ENCODE data around the gene MOXD1.
"Not testable (repeated sequence)": the region's sequence is repeated elsewhere in the genome, so short reads cannot be mapped to it uniquely, and the experiment has no call there.

MOXD1 gene

DNA sequence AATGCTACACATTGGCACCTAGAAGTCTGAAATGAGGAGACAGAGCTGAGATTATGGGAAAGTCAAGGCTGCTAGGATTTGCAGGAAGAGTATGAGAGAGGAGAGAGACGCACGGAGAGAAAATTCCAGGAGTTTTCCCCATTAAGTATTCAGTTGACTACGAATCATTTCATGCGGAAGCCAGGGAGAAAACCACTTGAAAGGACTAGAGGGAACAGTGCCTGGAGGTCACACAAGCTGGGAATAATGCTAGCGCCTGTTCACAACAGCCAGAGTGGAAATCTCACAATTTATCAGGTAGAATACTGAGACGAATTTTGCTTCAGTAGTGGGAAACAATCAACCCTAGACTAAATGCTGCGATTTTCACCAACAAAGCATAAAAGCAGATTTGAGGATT, 118.6 kb downstream of the MOXD1 start:
- DNase-seq (ENCODE audit: low read depth) = no peak

- no peak for DNase-seq (ENCODE audit: low read depth)
These were observed 120.8 kb downstream of the MOXD1 start for GRCh38 chr6:132280436-132280835.

DNA sequence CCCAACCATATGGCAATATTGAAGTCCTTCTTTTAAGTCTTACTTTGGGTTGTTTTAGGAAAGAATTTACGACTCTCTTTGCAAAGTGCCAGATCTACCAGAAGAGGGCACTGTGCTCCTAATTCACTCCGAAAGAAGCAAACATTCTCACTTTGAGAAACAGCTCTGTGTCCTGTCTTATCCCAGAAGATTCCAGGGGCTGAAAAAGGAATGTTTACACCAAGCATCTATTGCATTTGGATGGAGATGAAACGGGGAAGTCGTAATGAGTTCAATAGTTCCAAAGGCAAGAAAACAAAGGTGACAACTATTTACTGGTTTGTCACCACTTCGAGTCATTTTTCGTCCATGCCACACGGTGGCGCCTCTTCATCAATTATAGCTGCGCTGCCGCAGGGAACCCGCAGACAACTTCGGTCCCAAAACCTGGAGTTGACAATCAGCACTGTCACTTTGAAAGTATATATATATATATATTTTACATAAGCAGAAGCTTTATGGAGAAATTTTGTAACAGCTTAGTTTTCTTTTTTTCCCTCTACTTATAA, 121.6 kb downstream of the MOXD1 start:
- DNase-seq (ENCODE audit: low read depth) = peak; percentile 80

DNA sequence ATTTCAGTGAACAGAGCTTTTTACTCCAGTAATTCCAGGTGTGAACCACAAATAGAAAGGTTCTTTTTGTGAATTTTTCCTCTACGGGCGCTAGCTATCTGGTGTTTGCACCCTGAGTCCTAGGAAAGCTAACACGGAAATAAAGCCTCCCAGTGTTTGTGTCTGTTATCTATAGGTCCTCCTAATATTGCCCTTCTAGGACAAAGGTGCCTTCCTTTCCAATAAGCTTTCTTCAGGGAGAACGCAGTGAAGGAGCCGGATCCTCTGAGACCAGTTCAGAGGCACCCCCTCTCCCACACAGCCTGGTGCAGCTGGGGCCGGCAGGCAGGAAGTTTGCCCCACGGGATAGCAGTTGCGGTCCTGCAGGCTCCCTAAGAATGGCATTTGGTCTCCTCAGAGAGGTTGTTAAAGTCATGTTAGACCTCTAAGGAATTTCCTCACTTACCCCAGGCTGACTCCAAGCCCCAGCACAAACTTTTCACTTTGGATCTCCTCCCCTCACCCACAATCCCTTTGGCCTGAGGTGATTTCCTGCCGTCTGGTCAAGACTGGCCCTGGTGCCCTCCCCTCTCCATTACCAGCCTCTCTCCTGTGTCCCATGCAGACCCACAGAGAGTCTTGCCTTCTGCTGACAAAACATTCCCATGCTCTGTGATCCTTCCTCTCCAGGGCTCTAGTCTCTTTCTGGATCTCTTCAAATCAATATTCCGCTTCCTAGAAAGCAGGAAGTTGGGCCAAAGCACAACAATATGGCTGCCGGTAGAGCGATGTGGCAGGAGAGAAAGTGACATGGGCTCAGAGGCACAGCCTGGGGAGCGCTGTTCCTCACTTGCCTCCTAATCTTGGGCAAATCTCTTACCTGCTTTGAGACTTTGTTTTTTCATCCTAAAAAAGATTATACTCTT, 126.0 kb downstream of the MOXD1 start:
- no peak for DNase-seq (ENCODE audit: low read depth)

- DNase-seq (ENCODE audit: low read depth) = no peak
These were observed 128.5 kb downstream of the MOXD1 start for GRCh38 chr6:132272776-132273175.

- DNase-seq (ENCODE audit: low read depth) = no peak
These were observed 130.4 kb downstream of the MOXD1 start for GRCh38 chr6:132270726-132271402.

- not testable (repeated sequence) for DNase-seq (ENCODE audit: low read depth)
These were observed 132.6 kb downstream of the MOXD1 start for GRCh38 chr6:132268666-132269065.

DNA sequence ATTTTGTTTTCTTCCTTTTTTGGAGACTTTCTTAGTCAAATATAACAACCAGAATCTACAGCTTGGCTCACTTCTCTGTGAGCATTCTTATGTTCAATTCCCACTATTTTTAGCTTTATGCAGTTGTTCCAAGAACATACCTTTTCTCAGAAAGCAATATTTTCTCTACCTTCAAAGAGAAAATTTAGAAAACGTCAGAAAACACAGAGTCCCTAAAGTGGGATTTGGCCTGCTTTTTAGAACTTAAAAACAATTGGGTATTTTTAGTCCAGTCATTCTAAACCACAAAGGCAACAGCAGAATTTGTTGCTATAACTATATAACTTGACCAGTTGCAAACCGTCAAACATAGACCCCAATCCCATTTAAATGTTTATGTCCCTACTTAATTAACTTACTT, 133.1 kb downstream of the MOXD1 start:
- no peak for DNase-seq (ENCODE audit: low read depth)

- DNase-seq (ENCODE audit: low read depth) = no peak
These were observed 135.7 kb downstream of the MOXD1 start for GRCh38 chr6:132265451-132266097.

GRCh38 chr6:132264021-132264500, 137.2 kb downstream of the MOXD1 start:
- no peak for DNase-seq (ENCODE audit: low read depth)

DNA sequence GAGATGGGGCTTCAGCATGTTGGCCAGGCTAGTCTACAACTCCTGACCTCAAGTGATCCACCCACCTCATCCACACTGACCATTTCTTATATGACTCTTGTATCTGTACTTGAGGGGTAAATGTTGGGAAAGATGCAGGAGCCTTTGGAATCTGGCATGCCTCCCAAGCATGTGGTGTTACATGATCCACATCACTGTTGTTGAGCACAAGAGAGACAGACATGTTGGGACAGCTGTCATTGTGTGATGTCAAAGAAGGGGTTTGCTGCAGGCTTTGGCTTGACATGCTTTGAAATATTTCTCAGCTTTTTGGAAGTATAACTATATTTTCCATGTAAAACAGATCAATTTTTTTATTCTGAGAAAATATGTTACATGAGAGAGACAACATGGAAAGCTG, 139.9 kb downstream of the MOXD1 start:
- no peak for DNase-seq (ENCODE audit: low read depth)

GRCh38 chr6:132259070-132259469, 142.2 kb downstream of the MOXD1 start:
- DNase-seq (ENCODE audit: low read depth) = peak; percentile 52

DNA sequence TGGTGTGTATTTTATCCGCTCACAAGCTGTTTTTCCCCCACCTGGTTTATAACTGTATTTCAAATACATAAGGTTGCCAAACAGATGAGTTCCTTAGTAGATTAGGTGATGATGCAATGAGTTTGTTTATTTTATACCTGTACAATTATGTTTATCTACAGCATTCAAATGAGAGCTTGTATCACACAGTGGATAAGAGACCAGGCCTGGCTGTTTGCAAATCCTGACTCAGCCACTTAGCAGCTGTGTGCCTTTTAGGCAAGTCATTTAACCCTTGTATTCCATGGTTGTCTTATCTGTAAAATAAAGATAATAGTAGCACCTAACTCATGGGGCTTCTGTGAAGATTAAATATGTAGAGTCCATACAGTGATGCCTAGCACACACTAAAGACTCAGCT, 143.7 kb downstream of the MOXD1 start:
- DNase-seq (ENCODE audit: low read depth) = no peak

DNA sequence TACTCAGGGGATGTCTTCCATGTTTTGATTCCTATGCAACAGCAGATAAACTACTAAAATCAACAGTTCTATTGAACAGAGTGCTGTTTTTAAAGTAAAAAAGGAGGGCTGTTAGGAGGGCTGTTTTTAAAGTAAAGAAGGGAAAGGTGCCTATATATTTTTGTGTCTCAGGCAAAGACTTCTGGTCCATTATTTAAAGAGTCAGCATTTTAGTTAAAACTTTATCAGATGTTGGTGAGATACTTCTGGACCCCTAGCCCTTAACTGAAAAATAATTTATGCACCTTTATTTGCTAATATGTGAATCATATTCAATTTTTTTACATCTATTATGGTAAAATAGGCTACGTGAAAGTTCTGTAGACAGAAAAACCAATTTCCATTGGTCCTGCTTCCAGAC, 144.8 kb downstream of the MOXD1 start:
- no peak for DNase-seq (ENCODE audit: low read depth)

DNA sequence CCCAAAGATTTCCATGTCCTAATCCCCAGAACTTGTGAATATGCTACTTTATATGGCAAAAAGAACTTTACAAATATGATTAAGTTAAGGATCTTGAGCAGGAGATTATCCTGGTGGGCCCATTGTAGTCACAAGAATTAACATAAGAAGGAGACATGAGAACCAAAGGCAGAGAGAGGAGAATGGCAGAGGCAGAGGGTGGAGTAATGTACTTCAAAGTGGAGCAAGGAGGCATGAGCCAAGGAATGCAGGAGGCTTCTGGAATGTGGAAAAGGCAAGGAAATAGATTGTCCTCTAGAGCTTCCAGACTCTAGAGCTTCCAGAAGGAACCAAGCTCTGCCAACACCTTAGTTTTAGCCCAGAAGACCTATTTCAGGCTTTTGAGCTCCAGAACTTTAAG, 147.4 kb downstream of the MOXD1 start:
- DNase-seq (ENCODE audit: low read depth) = no peak

GRCh38 chr6:132253211-132253610, 148.1 kb downstream of the MOXD1 start:
- DNase-seq (ENCODE audit: low read depth) = no peak

DNA sequence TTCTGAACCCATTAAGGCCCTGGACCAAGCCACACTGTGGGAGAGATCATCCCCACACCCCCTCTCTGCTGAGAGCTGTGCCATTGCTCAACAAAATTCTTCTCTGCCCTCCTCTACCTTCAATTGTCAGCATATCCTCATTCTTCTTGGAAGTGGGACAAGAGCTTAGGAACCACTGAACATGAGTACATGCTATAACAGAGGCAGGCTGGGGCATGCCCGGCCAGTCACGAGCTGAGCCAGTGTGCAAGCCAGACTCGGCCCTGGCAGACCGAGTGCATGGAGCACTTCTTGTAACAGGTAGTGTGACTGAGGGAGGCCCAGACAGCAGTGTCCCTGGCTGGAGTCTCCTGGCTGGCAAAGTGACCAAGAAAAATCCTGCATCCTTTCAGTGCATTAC, 149.2 kb downstream of the MOXD1 start:
- no peak for DNase-seq (ENCODE audit: low read depth)

DNA sequence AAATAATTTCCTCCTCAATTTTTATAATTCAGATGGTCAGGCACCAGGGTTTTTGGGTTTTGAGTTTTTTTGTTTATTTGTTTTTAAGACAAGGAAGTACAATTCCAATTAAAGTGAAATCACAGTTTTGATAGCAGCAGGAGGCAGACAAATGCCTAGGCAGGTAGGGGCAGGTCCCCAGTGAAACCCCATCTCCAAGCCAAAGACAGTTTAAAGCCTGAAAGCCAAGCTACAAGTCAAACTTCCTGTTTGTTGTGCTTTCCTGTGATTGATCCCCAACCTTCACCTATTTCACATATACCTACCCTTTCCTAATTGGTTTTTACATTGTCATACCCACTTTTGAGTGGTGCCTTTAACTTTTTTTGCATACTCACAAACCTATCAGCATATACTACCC, 149.6 kb downstream of the MOXD1 start:
- no peak for DNase-seq (ENCODE audit: low read depth)

DNA sequence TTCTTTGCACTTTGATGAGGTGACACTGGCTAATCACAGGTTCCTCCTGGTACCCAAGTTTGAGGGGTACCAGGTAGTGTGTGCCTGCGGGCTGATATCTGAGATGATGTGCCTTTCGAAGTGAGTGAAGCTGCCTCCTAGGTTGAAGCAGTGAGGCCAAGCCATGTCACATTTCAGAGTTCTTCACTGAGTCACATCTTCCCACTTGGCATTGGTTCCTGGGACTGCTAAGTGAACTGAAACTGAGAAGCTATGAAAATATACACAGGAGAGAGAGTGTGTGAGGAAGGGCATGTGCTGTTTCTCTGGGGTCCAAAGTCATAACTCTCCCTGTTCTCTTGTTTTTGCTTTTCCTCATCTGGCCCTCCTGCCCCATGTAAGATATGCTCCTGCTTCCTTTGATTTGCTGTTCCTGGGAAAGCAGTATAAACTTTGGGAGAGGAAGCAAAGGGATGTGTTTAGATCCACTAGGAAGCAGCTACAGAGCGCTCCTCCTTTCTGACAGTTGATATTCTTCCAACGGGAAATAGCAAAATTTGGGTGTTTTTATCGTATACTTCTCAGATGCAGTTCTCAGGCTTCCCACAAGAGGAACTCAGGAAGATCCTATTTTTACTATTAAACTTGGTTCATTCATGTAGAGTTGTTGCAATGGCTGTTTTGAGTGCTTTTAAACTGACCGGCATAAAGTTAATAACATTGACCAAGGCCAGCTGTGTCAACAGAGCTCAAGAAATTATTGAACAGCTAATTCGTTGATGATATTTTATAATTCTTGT, 153.7 kb downstream of the MOXD1 start:
- no peak for DNase-seq (ENCODE audit: low read depth)

DNA sequence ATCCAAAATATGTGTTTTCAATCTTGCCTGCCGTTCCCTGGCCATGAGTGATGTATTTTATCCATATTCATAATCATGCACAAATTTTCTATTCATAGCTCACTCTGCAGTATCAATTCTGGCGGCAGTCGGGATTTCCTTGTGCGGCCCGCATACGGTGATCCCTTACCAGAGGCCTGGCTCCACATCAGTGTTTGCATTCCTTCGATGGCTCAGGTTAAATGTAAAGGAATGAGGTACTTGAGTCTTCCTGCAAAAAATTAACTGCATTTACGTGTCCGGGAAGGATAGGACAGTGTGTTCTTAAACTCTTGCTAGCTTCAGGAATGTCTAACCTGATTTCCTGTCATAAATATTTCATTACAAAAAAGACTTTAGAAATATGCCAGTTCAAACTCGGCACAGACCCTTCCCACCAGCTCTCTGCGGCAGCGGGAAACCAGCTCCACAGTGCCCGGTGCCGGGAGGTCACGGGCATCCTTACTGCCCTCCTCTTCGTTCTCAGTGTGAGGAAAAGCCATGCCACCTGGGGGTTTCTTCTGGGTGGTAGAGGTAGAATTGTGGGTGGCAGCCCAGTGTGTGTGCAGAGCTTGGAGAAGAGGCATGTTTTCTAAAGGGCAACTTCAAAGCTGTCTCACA, 154.5 kb downstream of the MOXD1 start:
- no peak for DNase-seq (ENCODE audit: low read depth)

- DNase-seq (ENCODE audit: low read depth) = no peak
These were observed 155.1 kb downstream of the MOXD1 start for GRCh38 chr6:132246120-132246617.

Measured in ELR (cell line).